ENCODE data around the gene IMPACT. TPM values are rescaled to one million over a fixed set of nuclear protein-coding genes. Genes with fewer than 3 reads are reported as not detected.

IMPACT gene
- total RNA-seq, 1 donor from 2014 or later = 60.6 TPM

DNA sequence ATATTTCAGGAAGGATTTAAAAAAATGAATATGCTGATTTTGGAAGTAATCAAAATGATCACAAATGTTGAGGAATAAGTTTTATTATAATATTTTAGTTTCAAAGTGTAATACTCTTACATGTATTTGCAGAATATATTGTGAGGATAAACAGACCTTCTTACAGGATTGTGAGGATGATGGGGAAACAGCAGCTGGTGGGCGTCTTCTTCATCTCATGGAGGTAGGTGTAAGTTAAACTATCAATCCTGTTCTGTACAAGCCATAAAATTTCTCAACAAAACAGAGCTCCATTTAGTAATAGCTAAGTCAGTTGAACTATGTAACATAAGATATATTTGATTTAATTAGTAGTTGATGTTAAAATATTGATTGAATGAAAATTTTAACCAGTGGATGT lies 21.5 kb downstream of the IMPACT start:
- Mint-ChIP-seq H3K27me3 (ENCODE audit: low read depth) (no peaks in the 10 kb centered on the region), H3K9me3 (ENCODE audit: low read depth) (no peaks in the 10 kb centered on the region), H3K4me1 (ENCODE audit: low read depth) (no peaks in the 10 kb centered on the region), H3K36me3 (ENCODE audit: low read depth) (peaks cover 32% of the 10 kb centered on the region), H3K4me3 (ENCODE audit: unreplicated experiment) (no peak overlapping the region), H3K27ac (ENCODE audit: unreplicated experiment) (no peak overlapping the region)
- TF ChIP-seq, protein P1, sequence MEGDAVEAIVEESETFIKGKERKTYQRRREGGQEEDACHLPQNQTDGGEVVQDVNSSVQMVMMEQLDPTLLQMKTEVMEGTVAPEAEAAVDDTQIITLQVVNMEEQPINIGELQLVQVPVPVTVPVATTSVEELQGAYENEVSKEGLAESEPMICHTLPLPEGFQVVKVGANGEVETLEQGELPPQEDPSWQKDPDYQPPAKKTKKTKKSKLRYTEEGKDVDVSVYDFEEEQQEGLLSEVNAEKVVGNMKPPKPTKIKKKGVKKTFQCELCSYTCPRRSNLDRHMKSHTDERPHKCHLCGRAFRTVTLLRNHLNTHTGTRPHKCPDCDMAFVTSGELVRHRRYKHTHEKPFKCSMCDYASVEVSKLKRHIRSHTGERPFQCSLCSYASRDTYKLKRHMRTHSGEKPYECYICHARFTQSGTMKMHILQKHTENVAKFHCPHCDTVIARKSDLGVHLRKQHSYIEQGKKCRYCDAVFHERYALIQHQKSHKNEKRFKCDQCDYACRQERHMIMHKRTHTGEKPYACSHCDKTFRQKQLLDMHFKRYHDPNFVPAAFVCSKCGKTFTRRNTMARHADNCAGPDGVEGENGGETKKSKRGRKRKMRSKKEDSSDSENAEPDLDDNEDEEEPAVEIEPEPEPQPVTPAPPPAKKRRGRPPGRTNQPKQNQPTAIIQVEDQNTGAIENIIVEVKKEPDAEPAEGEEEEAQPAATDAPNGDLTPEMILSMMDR (IDR thresholded peaks at IDR 0.05) = no peak
- DNase-seq (ENCODE audit: low spot score) = no peak

DNA sequence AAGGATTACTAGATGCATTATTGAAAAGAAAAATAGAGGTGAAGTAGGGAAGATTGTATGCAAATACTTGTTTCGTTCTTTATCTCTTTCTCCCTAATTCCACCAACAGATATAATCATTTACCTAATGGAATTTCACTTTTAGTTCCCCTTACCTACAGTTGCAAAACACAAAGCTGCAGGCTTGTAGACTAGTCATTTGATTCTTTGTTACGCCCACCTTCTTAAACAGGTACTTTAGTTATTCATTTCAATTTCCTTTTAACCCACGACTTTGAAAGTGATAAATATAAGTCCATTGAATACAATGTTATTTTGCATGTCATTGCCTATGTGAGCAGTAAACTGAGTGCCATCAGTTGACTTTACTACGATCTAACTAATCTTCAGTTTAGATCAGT lies 30.1 kb downstream of the IMPACT start:
- Mint-ChIP-seq H3K4me3 (ENCODE audit: unreplicated experiment) (no peak overlapping the region), H3K27me3 (ENCODE audit: low read depth) (no peaks in the 10 kb centered on the region), H3K36me3 (ENCODE audit: low read depth) (peaks cover 17% of the 10 kb centered on the region), H3K9me3 (ENCODE audit: low read depth) (no peaks in the 10 kb centered on the region), H3K27ac (ENCODE audit: unreplicated experiment) (no peak overlapping the region), H3K4me1 (ENCODE audit: low read depth) (no peaks in the 10 kb centered on the region)
- TF ChIP-seq, protein P1 (IDR thresholded peaks at IDR 0.05) = no peak
- DNase-seq (ENCODE audit: low spot score) = no peak

GRCh38 chr18:24459772-24460171 lies 33.3 kb downstream of the IMPACT start:
- TF ChIP-seq, protein P1 (IDR thresholded peaks at IDR 0.05) = no peak
- Mint-ChIP-seq H3K4me1 (ENCODE audit: low read depth) (no peaks in the 10 kb centered on the region), H3K27me3 (ENCODE audit: low read depth) (no peaks in the 10 kb centered on the region), H3K4me3 (ENCODE audit: unreplicated experiment) (no peak overlapping the region), H3K36me3 (ENCODE audit: low read depth) (peaks cover 4% of the 10 kb centered on the region), H3K9me3 (ENCODE audit: low read depth) (no peaks in the 10 kb centered on the region), H3K27ac (ENCODE audit: unreplicated experiment) (no peak overlapping the region)
- DNase-seq (ENCODE audit: low spot score) = no peak

- no peak for DNase-seq (ENCODE audit: low spot score)
- H3K4me1 Mint-ChIP-seq (ENCODE audit: low read depth) = no peaks in the 10 kb centered on the region
- H3K27me3 Mint-ChIP-seq (ENCODE audit: low read depth) = no peaks in the 10 kb centered on the region
- TF ChIP-seq, protein P1 (IDR thresholded peaks at IDR 0.05) = no peak
- H3K9me3 Mint-ChIP-seq (ENCODE audit: low read depth) = no peaks in the 10 kb centered on the region
- no peak within 1 kb of the TSS for H3K4me3 Mint-ChIP-seq (ENCODE audit: unreplicated experiment)
- peaks cover under 1% of the 10 kb centered on the region for H3K36me3 Mint-ChIP-seq (ENCODE audit: low read depth)
- H3K27ac Mint-ChIP-seq (ENCODE audit: unreplicated experiment) = no peak within 1 kb of the TSS
Observed at GRCh38 chr18:24460388-24460787, 33.9 kb downstream of the IMPACT start, which contains the start of gene HRH4. HRH4 (plus strand) TSS chr18:24460637; CDS start chr18:24460729, 92 bp downstream.

DNA sequence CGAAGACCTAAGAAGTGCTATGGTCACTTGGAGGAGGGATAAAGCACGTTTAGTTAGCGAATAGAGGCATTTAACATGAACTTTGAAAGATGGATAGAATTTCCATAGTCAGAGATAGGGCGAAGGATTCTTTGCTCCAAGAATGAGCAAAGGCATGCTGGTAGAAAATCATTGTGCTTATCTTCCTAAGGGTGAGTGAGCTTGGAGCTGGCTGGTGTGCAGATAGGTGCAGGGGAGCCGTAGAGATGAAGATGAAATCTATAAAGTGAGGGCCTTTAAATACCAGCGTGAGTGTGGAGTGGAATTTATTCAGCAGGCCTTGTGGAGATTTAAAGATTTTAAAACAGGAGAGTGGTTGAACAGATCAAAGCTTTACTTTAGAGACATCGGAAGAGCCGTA lies 35.5 kb downstream of the IMPACT start:
- no peak for DNase-seq (ENCODE audit: low spot score)
- Mint-ChIP-seq H3K36me3 (ENCODE audit: low read depth) (no peaks in the 10 kb centered on the region), H3K4me1 (ENCODE audit: low read depth) (no peaks in the 10 kb centered on the region), H3K4me3 (ENCODE audit: unreplicated experiment) (no peak overlapping the region), H3K27me3 (ENCODE audit: low read depth) (no peaks in the 10 kb centered on the region), H3K27ac (ENCODE audit: unreplicated experiment) (no peak overlapping the region), H3K9me3 (ENCODE audit: low read depth) (no peaks in the 10 kb centered on the region)
- TF ChIP-seq, protein P1 (IDR thresholded peaks at IDR 0.05) = no peak
